SW480 (cell line): ENCODE data around the gene TBC1D16.

Experiments
- DNase-seq: peaks from one replicate; pipeline ENCODE4 v3.0.0-alpha.2; 2016; ENCODE audit warnings: low spot score

TBC1D16 gene

GRCh38 chr17:79950751-79951150 is 84.9 kb downstream of the TBC1D16 start:
- DNase-seq = peak; percentile 63

- DNase-seq = no peak
Measured at GRCh38 chr17:79950306-79950705, 85.4 kb downstream of the TBC1D16 start.

DNA sequence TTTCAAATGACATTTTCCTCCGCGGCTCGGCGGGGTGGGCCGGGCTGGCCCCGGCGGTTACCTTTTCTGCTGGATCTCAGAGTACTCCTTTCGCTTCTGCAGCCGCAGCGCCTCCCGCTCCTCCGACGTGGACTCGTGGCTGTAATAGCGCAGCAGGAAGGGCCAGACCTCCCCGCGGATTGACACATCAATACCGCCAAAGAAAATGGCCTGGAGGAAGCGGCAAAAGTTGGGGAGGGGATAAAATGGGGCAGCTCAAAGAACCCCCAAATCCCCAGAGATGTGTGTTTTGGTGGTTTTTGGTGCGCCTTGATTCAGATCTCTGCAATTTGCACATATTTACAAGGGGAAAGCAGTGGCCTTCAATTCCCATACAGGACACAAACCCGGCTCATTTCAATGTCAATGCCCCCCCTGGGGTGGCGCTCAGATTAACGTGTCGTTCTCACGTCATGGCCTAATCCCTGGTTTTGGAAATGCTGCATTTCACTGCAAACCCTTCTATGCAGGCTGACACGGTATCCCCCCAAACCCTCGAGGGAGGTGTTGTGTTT is 85.9 kb downstream of the TBC1D16 start:
- DNase-seq = no peak

GRCh38 chr17:79948945-79949655 is 86.6 kb downstream of the TBC1D16 start:
- no peak for DNase-seq

- DNase-seq = no peak
Measured at GRCh38 chr17:79948406-79948944, 87.2 kb downstream of the TBC1D16 start.

- DNase-seq = no peak
Measured at GRCh38 chr17:79947351-79948031, 88.2 kb downstream of the TBC1D16 start.

DNA sequence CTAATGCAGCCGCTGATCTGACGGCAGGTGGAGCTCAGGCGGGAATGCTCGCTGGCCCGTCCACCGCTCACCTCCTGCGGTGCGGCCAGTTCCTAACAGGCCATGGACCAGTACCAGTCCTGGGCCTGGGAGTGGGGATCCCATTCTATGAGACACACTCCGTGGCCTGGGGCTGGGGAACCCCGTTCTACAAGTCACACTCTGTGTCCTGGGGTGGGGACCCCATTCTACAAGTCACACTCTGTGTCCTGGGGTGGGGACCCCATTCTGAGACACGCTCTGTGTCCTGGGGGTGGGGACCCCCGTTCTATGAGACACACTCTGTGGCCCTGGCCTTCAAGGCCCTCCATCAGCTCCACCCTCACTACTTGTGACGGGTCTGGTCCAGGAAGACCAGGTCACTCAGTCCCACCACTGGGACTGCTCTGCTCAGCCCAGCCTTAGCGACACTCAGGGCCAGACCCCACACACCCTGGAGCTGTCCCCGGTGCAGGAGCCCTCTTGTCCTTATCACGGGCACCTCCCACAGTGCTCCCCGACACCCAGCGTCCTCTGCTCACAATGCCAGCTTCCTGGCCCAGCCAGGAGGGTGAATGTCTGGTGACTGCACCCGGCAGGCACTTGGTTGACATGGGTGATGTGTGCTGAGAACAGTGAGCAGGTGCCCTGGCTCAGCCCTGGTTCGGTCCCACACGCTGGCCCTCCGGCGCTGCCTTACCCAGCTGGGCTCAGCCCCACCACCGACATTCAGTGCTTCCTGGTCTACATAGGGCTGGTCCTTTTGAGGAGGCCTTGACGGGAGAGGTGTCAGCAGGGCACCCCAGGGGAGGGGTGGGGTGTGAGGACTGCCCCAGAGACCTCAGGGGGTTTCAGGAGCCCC is 89.1 kb downstream of the TBC1D16 start:
- no peak for DNase-seq

DNA sequence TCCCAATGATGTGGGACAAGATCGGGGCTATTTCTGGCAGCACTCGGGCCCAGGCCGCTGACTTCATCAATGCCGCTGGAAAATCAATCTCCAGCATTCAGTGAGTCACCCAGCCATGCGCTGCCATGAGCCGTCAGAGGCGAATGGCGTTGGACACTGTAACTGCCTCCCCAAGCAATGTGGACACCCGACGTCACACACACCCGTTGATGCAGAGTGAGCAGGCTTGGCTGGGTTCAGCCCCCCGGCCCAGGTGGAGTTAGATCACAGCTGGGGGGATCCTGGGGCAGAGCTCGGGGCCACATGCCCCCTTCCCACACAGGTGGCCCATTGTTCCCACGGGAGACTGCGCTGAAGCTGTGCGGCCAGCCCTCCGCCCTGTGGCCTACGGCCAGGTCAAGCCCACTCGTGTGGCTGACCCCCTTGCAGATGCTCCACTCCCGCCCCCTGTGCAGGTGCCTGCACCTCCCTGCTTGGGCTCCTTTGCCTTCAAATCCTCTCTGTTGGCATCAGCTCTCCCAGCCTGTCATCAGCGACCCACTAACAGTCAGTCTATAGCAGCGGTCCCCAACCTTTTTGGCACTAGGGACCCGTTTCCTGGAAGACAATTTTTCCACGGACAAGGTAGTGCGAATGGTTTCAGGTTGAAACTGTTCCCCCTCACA is 89.9 kb downstream of the TBC1D16 start:
- no peak for DNase-seq

DNA sequence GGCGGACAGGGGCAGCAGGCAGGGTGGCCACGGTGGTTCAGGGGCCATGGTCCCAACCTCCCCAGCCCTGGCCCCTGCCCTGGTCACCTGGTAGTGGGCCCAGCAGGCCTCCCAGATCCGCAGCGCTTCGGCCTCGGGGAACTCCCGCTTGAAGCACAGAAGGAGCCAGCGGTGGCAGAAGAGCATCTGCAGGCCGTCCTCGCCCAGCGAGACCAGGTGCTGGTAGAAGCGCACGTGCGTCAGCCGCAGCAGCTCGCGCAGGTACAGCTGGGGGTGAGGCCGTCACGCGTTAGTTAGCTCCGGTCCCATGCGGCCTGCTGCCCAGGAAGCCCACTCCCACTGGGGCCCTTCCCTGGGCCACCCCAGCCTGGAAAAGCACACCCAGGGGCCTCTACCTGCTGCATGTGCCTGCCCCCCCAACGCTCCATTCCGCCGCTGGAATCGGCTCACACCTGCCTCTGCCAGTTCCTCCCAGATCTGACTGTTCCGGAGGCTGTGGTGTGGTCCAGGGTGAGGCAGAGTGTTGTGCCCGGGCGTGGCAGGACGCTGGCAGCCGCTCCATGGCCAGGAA is 90.8 kb downstream of the TBC1D16 start:
- DNase-seq = peak; percentile 65

GRCh38 chr17:79944251-79944812 is 91.3 kb downstream of the TBC1D16 start:
- no peak for DNase-seq

DNA sequence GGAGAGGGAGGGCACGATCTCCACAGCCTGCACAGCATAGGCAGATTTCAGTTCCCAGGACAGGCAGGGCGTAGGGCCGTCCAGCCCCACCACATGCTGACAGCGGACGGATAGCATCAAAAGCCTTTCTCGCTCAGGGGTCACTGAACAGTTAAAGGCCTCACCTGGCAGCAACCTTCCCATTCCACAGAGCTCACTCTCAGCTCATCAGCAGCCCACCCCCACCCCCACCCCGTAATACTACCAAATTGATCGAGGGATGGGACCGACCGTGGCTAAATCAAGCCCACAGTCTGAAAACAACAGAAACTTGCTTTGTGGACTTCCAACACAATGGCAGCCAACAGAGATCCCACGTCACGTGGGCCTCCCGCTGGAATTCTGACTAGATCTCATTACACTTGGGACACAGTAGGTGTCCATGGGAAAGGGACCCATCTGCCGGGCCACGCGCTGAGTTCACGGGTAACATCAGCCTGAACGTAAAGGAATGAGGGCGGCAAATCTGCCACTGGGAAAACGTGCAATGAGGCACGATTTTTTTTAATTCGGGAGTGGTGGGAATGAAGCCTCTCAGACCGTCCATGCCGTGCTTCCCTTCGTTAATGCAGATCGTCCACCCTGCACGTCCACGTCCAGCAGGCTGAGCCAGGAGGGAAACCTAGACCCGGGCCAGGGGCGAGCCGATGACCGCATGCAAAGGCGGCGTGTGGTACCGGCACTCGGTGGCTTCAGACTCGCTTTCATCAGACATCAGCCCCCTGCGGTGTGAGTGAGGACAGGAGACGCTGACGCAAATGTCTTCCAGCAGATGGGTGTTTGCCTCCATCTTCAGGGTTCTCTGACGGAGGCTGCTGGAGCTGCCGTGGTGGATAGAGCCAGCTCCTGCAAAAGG is 92.1 kb downstream of the TBC1D16 start:
- DNase-seq = no peak

GRCh38 chr17:79942591-79943346 is 92.9 kb downstream of the TBC1D16 start:
- peak; percentile 66 for DNase-seq

GRCh38 chr17:79942011-79942405 is 93.7 kb downstream of the TBC1D16 start:
- DNase-seq = no peak

DNA sequence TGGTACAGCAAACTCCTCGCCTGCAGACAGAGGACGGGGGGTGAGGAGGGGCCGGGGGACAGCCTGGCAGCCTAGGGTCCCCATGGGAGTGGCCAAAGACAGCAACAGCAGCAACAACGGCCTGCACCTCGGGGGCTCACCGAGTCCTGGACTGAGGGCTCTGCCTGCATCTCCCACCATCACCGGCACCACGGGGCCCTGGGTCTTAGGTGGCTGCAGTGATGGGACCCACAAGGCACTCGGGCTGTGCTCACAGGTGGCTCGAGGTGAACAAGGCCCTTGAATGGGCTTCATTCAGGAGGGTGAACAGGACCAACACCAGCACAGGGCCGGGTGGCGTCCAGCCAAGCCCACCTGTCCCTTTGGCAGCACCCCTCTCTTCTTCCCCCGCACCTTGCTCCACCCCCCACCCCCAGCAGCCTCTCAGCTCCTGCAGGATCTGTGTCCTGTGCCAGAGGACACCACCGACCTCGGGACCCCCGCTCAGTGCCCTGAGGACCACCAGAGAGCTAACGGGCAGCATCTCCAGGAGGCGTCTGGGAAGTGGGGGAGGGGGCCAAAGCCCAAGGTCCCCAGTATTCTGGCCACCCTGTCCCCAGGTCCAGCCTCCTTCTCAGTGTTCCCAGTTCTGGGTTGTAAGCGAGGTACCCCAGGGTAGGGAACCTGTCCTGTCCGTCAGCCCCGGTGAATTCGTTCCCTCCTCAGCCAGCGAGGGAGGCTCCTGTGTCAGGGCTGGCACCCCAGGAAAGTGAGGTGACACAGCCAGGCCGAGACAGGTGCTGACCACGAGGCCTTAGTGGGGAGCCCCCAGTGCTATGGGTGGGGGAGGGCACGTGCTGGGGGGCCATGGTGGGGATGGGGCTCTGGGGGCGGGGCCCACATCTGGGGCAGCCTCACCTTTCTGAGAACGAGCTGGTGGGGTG is 94.3 kb downstream of the TBC1D16 start:
- DNase-seq = no peak

GRCh38 chr17:79940459-79941087 is 95.1 kb downstream of the TBC1D16 start:
- DNase-seq = no peak

- DNase-seq = no peak
Measured at GRCh38 chr17:79939755-79940458, 95.8 kb downstream of the TBC1D16 start.

DNA sequence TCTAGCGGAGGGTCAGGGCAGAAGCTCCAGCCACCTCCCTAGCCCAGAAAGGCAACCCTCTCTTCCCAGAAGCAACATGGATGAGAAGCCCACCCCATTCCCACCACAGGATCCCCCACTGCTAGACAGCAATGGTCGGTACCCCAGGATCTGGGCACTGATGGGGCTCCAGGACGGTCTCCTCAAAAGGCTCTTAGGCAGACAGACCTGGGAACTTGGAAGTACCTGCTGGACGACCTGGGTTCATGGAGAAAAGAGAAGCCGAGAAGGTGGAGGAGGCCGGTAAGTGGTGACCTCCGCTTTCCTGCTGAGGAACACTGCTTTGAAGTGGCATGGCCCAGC is 96.6 kb downstream of the TBC1D16 start:
- no peak for DNase-seq
